Keratinocyte (primary cell): Measurements from ENCODE around the gene CCR6. TPM values are rescaled to one million over a fixed set of nuclear protein-coding genes. Genes with fewer than 3 reads are reported as not detected.

Source experiments
- DNase-seq: peaks from one replicate; pipeline ENCODE4 v3.0.0-alpha.2; 2011; ENCODE audit warnings: low read depth, missing footprints, low spot score
- FAIRE-seq: peaks from 2 replicates; lab custom pipeline; 2011; peaks lifted over from hg19 to GRCh38; lab: Jason Lieb, UNC
- H2AFZ ChIP-seq: 2 replicates; pipeline ENCODE4 v1.6.0; 2012; ENCODE audit warnings: low read length, control low read depth, inconsistent platforms; ENCODE audit not compliant: control insufficient read depth
- H3K27ac ChIP-seq: 2 replicates; pipeline ENCODE4 v1.5.1; 2011; ENCODE audit warnings: low read length; ENCODE audit not compliant: control insufficient read depth, insufficient read depth
- H3K27me3 ChIP-seq: 3 replicates; pipeline ENCODE4 v1.6.0; 2011; ENCODE audit warnings: low read length; ENCODE audit not compliant: control insufficient read depth, insufficient read depth; ENCODE audit errors: extremely low read depth
- H3K36me3 ChIP-seq, 2 experiments: 2 replicates in 1 of 2; 3 replicates in 1 of 2; pipeline ENCODE4 v1.5.1; 2011; ENCODE audit warnings: low read length in 2 of 2, mild to moderate bottlenecking in 1 of 2; ENCODE audit not compliant: control insufficient read depth in 2 of 2, insufficient read depth in 2 of 2; ENCODE audit errors: extremely low read depth in 1 of 2
- H3K4me1 ChIP-seq: 3 replicates; pipeline ENCODE4 v1.5.1; 2011; ENCODE audit warnings: low read length; ENCODE audit not compliant: control insufficient read depth, insufficient read depth; ENCODE audit errors: extremely low read depth
- H3K4me2 ChIP-seq: 3 replicates; pipeline ENCODE4 v1.6.0; 2011; ENCODE audit warnings: low read depth, low read length; ENCODE audit not compliant: control insufficient read depth, insufficient read depth; ENCODE audit errors: extremely low read depth
- H3K4me3 ChIP-seq, 3 experiments: fragments of 200-600 bp in 1 of 3; sonication (generic) in 1 of 3; 2 replicates in 2 of 3; 3 replicates in 1 of 3; pipeline ENCODE4 v1.5.1; 2011 to 2016; ENCODE audit warnings: low read length in 3 of 3, mild to moderate bottlenecking in 3 of 3, control low read depth in 2 of 3, inconsistent platforms in 1 of 3, low read depth in 1 of 3, mixed read lengths in 1 of 3, mixed run types in 1 of 3, moderate library complexity in 1 of 3; ENCODE audit not compliant: control insufficient read depth in 2 of 3, insufficient read depth in 2 of 3; ENCODE audit errors: extremely low read depth in 1 of 3
- H3K79me2 ChIP-seq: 2 replicates; pipeline ENCODE4 v1.6.0; 2012; ENCODE audit warnings: low read length; ENCODE audit not compliant: control insufficient read depth, insufficient read depth
- H3K9ac ChIP-seq: 3 replicates; pipeline ENCODE4 v1.6.0; 2011; ENCODE audit warnings: low read length; ENCODE audit not compliant: control insufficient read depth, insufficient read depth; ENCODE audit errors: extremely low read depth
- H3K9me1 ChIP-seq: 3 replicates; pipeline ENCODE4 v1.6.0; 2011; ENCODE audit warnings: low read length; ENCODE audit not compliant: control insufficient read depth, insufficient read depth; ENCODE audit errors: extremely low read depth
- H3K9me3 ChIP-seq: 2 replicates; pipeline ENCODE4 v1.5.1; 2012; ENCODE audit warnings: low read depth, low read length; ENCODE audit not compliant: control insufficient read depth
- H4K20me1 ChIP-seq: 3 replicates; pipeline ENCODE4 v1.6.0; 2011; ENCODE audit warnings: low read length; ENCODE audit not compliant: control insufficient read depth, insufficient read depth; ENCODE audit errors: extremely low read depth
- CTCF ChIP-seq, 3 experiments: IDR thresholded peaks in 1 of 3; conservative IDR thresholded peaks in 1 of 3; optimal IDR thresholded peaks in 1 of 3; 2 replicates in 2 of 3; 3 replicates in 1 of 3; pipeline versions ENCODE3 to v1.5.1; 2011; ENCODE audit warnings: low read length in 3 of 3, mild to moderate bottlenecking in 3 of 3, moderate library complexity in 2 of 3, control low read depth in 1 of 3, inconsistent platforms in 1 of 3; ENCODE audit not compliant: insufficient read depth in 2 of 3; ENCODE audit errors: extremely low read depth in 1 of 3
- EZH2 ChIP-seq: IDR thresholded peaks from one replicate; pipeline ENCODE4 v1.6.1; 2012; ENCODE audit warnings: inconsistent platforms, mild to moderate bottlenecking, low read length, moderate library complexity
- dilution Hi-C: fragments of 300-500 bp; cut with MboI; formaldehyde crosslinking; loops from one replicate; pipeline ENCODE4 v1.7.0; 2020; ENCODE audit warnings: low sequenced_read_pairs; ENCODE audit not compliant: extremely low pct_ligation_motif_present
- polyA plus RNA-seq, 5 experiments: library from polyadenylated mRNA; depleted of rRNA in 3 of 5; stranded (reverse) in 3 of 5; stranded (forward) in 1 of 5; unstranded in 1 of 5; fragments of >200 nt; gene quantifications; 1 replicate in 1 of 5; 2 replicates in 3 of 5; 3 replicates in 1 of 5; pipeline versions ENCODE4 v1.2.1 to v1.2.3, GENCODE V29; 2011 to 2012; ENCODE audit warnings: missing spikeins in 2 of 5, low read depth in 1 of 5, low replicate concordance in 1 of 5

CCR6 gene
- polyA plus RNA-seq, 1 donor (not counting 4 experiments of a cell fraction or from before 2014, with no cell fraction given), result not detected

GRCh38 chr6:167105060-167105459, 17.8 kb upstream of the CCR6 start:
- Histone ChIP-seq H3K79me2 (no peaks in the 10 kb centered on the region), H4K20me1 (no peaks in the 10 kb centered on the region), H3K27me3 (no peaks in the 10 kb centered on the region), H2AFZ (no peak overlapping the region), H3K36me3 (no peaks in the 10 kb centered on the region), H3K9ac (no peak overlapping the region), H3K27ac (no peak overlapping the region), H3K4me2 (no peak overlapping the region), H3K4me1 (no peaks in the 10 kb centered on the region), H3K9me3 (no peaks in the 10 kb centered on the region), H3K4me3 (no peak overlapping the region), H3K9me1 (no peaks in the 10 kb centered on the region)
- no peak for FAIRE-seq
- dilution Hi-C loops, result no loop called here
- TF ChIP-seq EZH2 (no peak), CTCF (optimal IDR thresholded peaks at IDR 0.05 in 1 of 3, IDR thresholded peaks at IDR 0.05 in 1 of 3, conservative IDR thresholded peaks at IDR 0.05 in 1 of 3; ENCODE audit: extremely low read depth in 1 of 3, insufficient read depth in 2 of 3, low read length in 3 of 3) (no peak)
- no peak for DNase-seq

- H3K4me2 ChIP-seq, result no peak overlapping the region
- no peak for TF ChIP-seq EZH2
- H3K27me3 ChIP-seq, result no peaks in the 10 kb centered on the region
- H3K27ac ChIP-seq, result no peak overlapping the region
- H3K36me3 ChIP-seq, result no peaks in the 10 kb centered on the region
- no peaks in the 10 kb centered on the region for H4K20me1 ChIP-seq
- no peaks in the 10 kb centered on the region for H3K79me2 ChIP-seq
- no peak overlapping the region for H3K9ac ChIP-seq
- FAIRE-seq, result no peak
- H3K4me3 ChIP-seq, result no peak overlapping the region
- no peaks in the 10 kb centered on the region for H3K9me1 ChIP-seq
- no peak for DNase-seq
- H3K4me1 ChIP-seq, result no peaks in the 10 kb centered on the region
- no peaks in the 10 kb centered on the region for H3K9me3 ChIP-seq
- dilution Hi-C loops, result no loop called here
- H2AFZ ChIP-seq, result no peak overlapping the region
Observed at GRCh38 chr6:167106406-167106805, 16.5 kb upstream of the CCR6 start.

GRCh38 chr6:167107787-167108186, 15.1 kb upstream of the CCR6 start:
- no peak overlapping the region for H3K4me2 ChIP-seq
- no peaks in the 10 kb centered on the region for H4K20me1 ChIP-seq
- no peaks in the 10 kb centered on the region for H3K9me1 ChIP-seq
- TF ChIP-seq EZH2 (no peak), CTCF (optimal IDR thresholded peaks at IDR 0.05 in 1 of 3, IDR thresholded peaks at IDR 0.05 in 1 of 3, conservative IDR thresholded peaks at IDR 0.05 in 1 of 3; ENCODE audit: extremely low read depth in 1 of 3, insufficient read depth in 2 of 3, low read length in 3 of 3) (no peak)
- H2AFZ ChIP-seq, result no peak overlapping the region
- H3K9me3 ChIP-seq, result no peaks in the 10 kb centered on the region
- no peaks in the 10 kb centered on the region for H3K4me1 ChIP-seq
- no peak for FAIRE-seq
- H3K27me3 ChIP-seq, result no peaks in the 10 kb centered on the region
- no peaks in the 10 kb centered on the region for H3K79me2 ChIP-seq
- DNase-seq, result no peak
- H3K36me3 ChIP-seq, result no peaks in the 10 kb centered on the region
- H3K27ac ChIP-seq, result no peak overlapping the region
- no peak overlapping the region for H3K9ac ChIP-seq
- H3K4me3 ChIP-seq, result no peak overlapping the region
- dilution Hi-C loops, result no loop called here
